Activated naive CD4-positive, alpha-beta T cell treated with anti-CD3 and anti-CD28 coated beads for 36 hours (primary cell): ENCODE measurements around the gene EIF3J. TPM values are rescaled to one million over a fixed set of nuclear protein-coding genes. Genes with fewer than 3 reads are reported as not detected.
"Not testable (repeated sequence)": the region's sequence is repeated elsewhere in the genome, so short reads cannot be mapped to it uniquely, and the experiment has no call there.

Source experiments
- CTCF ChIA-PET: fragments of 350-600 bp; sonication (Branson Sonifier 250); formaldehyde crosslinking; loops from one replicate; lab custom pipeline; 2021; ENCODE audit warnings: antibody characterized with exemption; lab: Charles Lee
- DNase-seq: peaks from one replicate; pipeline ENCODE4 v3.0.0-alpha.2; 2020
- H3K27ac Mint-ChIP-seq: one replicate; pipeline ENCODE4 v1.8.0; 2021; ENCODE audit warnings: mild to moderate bottlenecking, mixed read lengths
- H3K27me3 Mint-ChIP-seq: one replicate; pipeline ENCODE4 v1.8.0; 2021; ENCODE audit warnings: low read depth, mixed read lengths
- H3K36me3 Mint-ChIP-seq: one replicate; pipeline ENCODE4 v1.8.0; 2021; ENCODE audit warnings: low read depth, mixed read lengths
- H3K4me1 Mint-ChIP-seq: one replicate; pipeline ENCODE4 v1.8.0; 2021; ENCODE audit warnings: low read depth, mixed read lengths
- H3K4me3 Mint-ChIP-seq: one replicate; pipeline ENCODE4 v1.8.0; 2021; ENCODE audit warnings: mild to moderate bottlenecking, moderate library complexity, mixed read lengths
- H3K9me3 Mint-ChIP-seq: one replicate; pipeline ENCODE4 v1.8.0; 2021; ENCODE audit warnings: mixed read lengths
- intact Hi-C: fragments of 100-400 bp; cut with micrococcal nuclease; formaldehyde crosslinking; loops from one replicate; pipeline ENCODE4 v1.15.1; 2023
- total RNA-seq, 2 experiments: library from RNA; stranded (reverse); gene quantifications; one replicate each; pipeline ENCODE4 v1.2.3, GENCODE V29; 2021

Gene EIF3J
- total RNA-seq, 2 experiments from 2014 or later = 75.8 to 77.9 TPM

DNA sequence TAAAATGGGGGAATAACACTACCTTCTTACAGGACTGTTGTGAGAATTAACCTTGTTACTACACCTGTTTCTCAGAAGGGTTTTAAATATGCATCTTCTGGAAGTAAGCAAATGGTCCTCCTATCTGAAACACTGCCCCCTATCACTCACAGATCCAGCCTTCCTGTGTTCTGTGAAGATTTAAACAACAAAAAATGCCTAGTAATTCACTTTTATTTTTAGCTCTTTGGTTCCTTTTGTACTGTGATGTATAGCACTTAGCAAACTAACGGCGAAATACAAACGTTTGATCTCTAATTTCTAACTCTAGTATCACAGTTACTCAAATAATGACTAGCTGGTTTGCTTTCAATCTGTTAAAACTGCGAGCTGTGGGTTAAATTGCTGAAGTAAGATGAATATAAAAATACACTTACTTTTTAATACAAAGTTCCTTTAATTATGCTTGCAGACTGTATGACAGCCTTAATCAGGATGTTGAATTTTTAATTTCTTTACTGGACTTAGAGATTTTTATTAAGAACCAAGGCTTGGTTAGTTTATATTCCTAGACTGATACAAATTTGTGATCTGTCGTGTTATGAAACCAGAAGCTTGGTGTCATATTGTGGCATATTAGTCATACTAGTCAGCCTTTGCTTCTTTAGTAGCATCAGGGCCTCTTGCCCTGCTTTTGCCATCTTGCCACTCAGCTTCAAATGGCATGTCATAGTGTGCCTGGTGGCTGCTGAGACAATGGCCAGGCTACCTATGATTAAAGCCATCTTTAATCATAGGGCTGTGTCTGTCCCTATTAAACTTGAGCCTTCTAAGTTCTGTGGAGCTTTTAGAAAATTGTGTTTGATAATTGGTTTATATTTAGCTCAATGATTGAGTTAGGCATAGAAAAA lies 9.2 kb downstream of the EIF3J start:
- peak overlapping the region; percentile 84 for H3K27ac Mint-ChIP-seq
- H3K36me3 Mint-ChIP-seq = peaks cover 35% of the 10 kb centered on the region
- DNase-seq = peak; percentile 74
- H3K27me3 Mint-ChIP-seq = no peaks in the 10 kb centered on the region
- peaks cover 59% of the 10 kb centered on the region for H3K4me1 Mint-ChIP-seq
- H3K4me3 Mint-ChIP-seq = peak overlapping the region; percentile 46
- CTCF ChIA-PET = interaction anchor here (0.5 to 2.1 kb wide), 17 partner anchors 8 to 714 kb away, joined by 3 to 6 read pairs (median 4); partner anchors contain the start of genes EIF3J, SPG11 and TRIM69
- H3K9me3 Mint-ChIP-seq = no peaks in the 10 kb centered on the region
- intact Hi-C loops = loop anchor here (1.0 to 2.0 kb wide), 8 partner anchors 9 to 243 kb away; partner anchors contain the start of genes CTDSPL2 and EIF3J

- DNase-seq, H3K27ac Mint-ChIP-seq, H3K4me3 Mint-ChIP-seq, H3K9me3 Mint-ChIP-seq, H3K27me3 Mint-ChIP-seq, intact Hi-C loops: not testable (repeated sequence)
- peaks cover 34% of the 10 kb centered on the region for H3K4me1 Mint-ChIP-seq
- peaks cover 21% of the 10 kb centered on the region for H3K36me3 Mint-ChIP-seq
- CTCF ChIA-PET = interaction anchor here (0.6 to 1.9 kb wide), 2 partner anchors 11 to 20 kb away, joined by 4 to 8 read pairs; no protein-coding TSS in a partner anchor
Measured at GRCh38 chr15:44549152-44549551, 12.2 kb downstream of the EIF3J start.

- Mint-ChIP-seq H3K4me1 (peaks cover 41% of the 10 kb centered on the region), H3K36me3 (peaks cover 28% of the 10 kb centered on the region), H3K27me3 (no peaks in the 10 kb centered on the region), H3K9me3 (no peaks in the 10 kb centered on the region), H3K27ac (no peak overlapping the region), H3K4me3 (no peak overlapping the region)
- CTCF ChIA-PET = interaction anchor here (0.6 to 1.9 kb wide), 8 partner anchors 9 to 804 kb away, joined by 3 to 8 read pairs (median 4); no protein-coding TSS in a partner anchor
- no peak for DNase-seq
- intact Hi-C loops = no loop called here
Measured at GRCh38 chr15:44550256-44550655, 13.3 kb downstream of the EIF3J start.

GRCh38 chr15:44550734-44551133 lies 13.8 kb downstream of the EIF3J start:
- Mint-ChIP-seq H3K27ac (no peak overlapping the region), H3K36me3 (peaks cover 28% of the 10 kb centered on the region), H3K4me3 (no peak overlapping the region), H3K4me1 (peaks cover 42% of the 10 kb centered on the region), H3K27me3 (no peaks in the 10 kb centered on the region), H3K9me3 (no peaks in the 10 kb centered on the region)
- CTCF ChIA-PET = interaction anchor here (1.0 to 1.9 kb wide), 2 partner anchors 13 to 23 kb away, joined by 3 to 8 read pairs; no protein-coding TSS in a partner anchor
- DNase-seq = no peak
- intact Hi-C loops = no loop called here

- H3K4me3 Mint-ChIP-seq = no peak overlapping the region
- peaks cover 34% of the 10 kb centered on the region for H3K36me3 Mint-ChIP-seq
- CTCF ChIA-PET = interaction anchor here (0.6 to 1.1 kb wide), 2 partner anchors 8 to 59 kb away, joined by 3 read pairs; no protein-coding TSS in a partner anchor
- DNase-seq = no peak
- intact Hi-C loops = no loop called here
- H3K27ac Mint-ChIP-seq = peak overlapping the region; percentile 70
- no peaks in the 10 kb centered on the region for H3K9me3 Mint-ChIP-seq
- peaks cover 30% of the 10 kb centered on the region for H3K4me1 Mint-ChIP-seq
- H3K27me3 Mint-ChIP-seq = no peaks in the 10 kb centered on the region
Measured at GRCh38 chr15:44554934-44555723, 18.2 kb downstream of the EIF3J start.

DNA sequence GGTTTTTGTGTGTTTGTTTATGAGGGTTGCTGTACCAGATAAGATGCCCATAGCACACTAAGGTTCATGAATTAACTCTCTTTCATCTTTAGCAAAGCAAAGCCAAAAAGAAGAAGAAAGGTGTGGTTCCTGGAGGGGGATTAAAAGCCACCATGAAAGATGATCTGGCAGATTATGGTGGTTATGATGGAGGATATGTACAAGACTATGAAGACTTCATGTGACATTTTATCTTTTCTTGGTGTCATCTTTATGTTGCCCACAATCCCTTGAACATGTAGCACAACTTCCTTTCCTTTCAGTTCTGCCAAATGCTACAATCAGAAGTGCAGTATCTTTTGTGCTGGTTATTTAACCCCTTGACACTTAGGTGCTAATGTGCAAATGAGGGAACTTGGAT lies 24.0 kb downstream of the EIF3J start:
- H3K9me3 Mint-ChIP-seq, DNase-seq, H3K4me3 Mint-ChIP-seq, intact Hi-C loops, H3K27me3 Mint-ChIP-seq: not testable (repeated sequence)
- Mint-ChIP-seq H3K4me1 (peaks cover 22% of the 10 kb centered on the region), H3K36me3 (peaks cover 52% of the 10 kb centered on the region), H3K27ac (peak overlapping the region; percentile 68)
- CTCF ChIA-PET = interaction anchor here (1.4 kb wide), 1 partner anchor 17 kb away, joined by 3 read pairs; no protein-coding TSS in a partner anchor

- Mint-ChIP-seq H3K9me3 (peaks cover 9% of the 10 kb centered on the region), H3K27ac (no peak overlapping the region), H3K4me1 (peaks cover 5% of the 10 kb centered on the region), H3K27me3 (no peaks in the 10 kb centered on the region), H3K4me3 (no peak overlapping the region), H3K36me3 (peaks cover 49% of the 10 kb centered on the region)
- no peak for DNase-seq
- intact Hi-C loops = no loop called here
- CTCF ChIA-PET = no interaction called here
Measured at GRCh38 chr15:44565387-44566154, 28.6 kb downstream of the EIF3J start.

GRCh38 chr15:44566155-44566540 lies 29.2 kb downstream of the EIF3J start:
- no peaks in the 10 kb centered on the region for H3K4me1 Mint-ChIP-seq
- DNase-seq = no peak
- peaks cover 44% of the 10 kb centered on the region for H3K36me3 Mint-ChIP-seq
- no peak overlapping the region for H3K27ac Mint-ChIP-seq
- intact Hi-C loops = no loop called here
- H3K27me3 Mint-ChIP-seq = no peaks in the 10 kb centered on the region
- CTCF ChIA-PET = no interaction called here
- H3K9me3 Mint-ChIP-seq = peaks cover 9% of the 10 kb centered on the region
- no peak overlapping the region for H3K4me3 Mint-ChIP-seq

DNA sequence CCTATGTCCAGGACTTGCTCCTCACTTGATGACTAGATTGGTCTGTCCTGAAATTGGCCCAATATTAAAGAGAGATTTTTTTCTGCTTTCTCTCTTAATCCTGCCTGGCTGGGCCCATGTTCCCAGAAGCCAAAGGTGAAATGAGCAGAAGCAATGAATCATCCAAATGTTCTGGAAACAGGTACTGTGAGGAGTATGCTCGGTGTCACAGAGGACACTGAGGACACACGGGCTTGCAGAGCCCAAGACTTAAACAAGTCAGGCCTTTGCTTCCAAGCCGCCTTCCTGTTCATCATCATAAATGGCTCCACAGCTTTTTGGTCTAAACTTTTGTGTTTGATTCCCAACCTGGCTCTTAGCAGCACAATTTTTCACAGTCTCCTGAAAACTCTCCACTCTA lies 31.4 kb downstream of the EIF3J start:
- CTCF ChIA-PET = interaction anchor here (1.2 kb wide), 1 partner anchor 16 kb away, joined by 4 read pairs; no protein-coding TSS in a partner anchor
- intact Hi-C loops = no loop called here
- Mint-ChIP-seq H3K27me3 (no peaks in the 10 kb centered on the region), H3K36me3 (peaks cover 44% of the 10 kb centered on the region), H3K4me1 (no peaks in the 10 kb centered on the region), H3K27ac (peak overlapping the region; percentile 18), H3K9me3 (peaks cover 9% of the 10 kb centered on the region), H3K4me3 (no peak overlapping the region)
- no peak for DNase-seq

DNA sequence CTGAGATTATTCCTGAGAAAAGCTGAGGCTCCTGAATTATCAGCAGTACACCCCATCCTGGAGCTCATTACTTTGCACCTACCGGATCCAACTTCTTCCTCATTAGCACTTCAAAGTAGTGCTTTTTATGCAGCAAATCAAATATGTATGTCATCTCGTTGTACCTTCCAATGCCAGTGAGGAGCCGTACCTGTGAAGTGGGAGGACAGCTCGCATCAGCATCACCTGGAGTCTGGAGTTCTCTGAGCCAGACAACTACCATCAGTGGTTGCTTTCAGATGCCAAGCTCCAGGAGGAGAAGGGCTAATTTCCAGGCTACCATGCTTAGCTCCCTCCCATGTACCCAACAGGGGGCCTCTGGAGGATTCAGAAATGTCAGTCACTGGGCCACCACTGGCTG lies 32.4 kb downstream of the EIF3J start:
- peaks cover 36% of the 10 kb centered on the region for H3K36me3 Mint-ChIP-seq
- DNase-seq = no peak
- H3K27me3 Mint-ChIP-seq = no peaks in the 10 kb centered on the region
- CTCF ChIA-PET = interaction anchor here (0.6 to 1.7 kb wide), 3 partner anchors 9 to 58 kb away, joined by 4 to 7 read pairs (median 5); no protein-coding TSS in a partner anchor
- intact Hi-C loops = no loop called here
- no peaks in the 10 kb centered on the region for H3K4me1 Mint-ChIP-seq
- H3K4me3 Mint-ChIP-seq = no peak overlapping the region
- no peak overlapping the region for H3K27ac Mint-ChIP-seq
- peaks cover 9% of the 10 kb centered on the region for H3K9me3 Mint-ChIP-seq

GRCh38 chr15:44570361-44570760 lies 33.4 kb downstream of the EIF3J start:
- intact Hi-C loops = loop anchor here (10.0 kb wide), 1 partner anchor 454 kb away; the partner anchor contains the start of gene SORD
- CTCF ChIA-PET = interaction anchor here (1.4 to 1.7 kb wide), 2 partner anchors 8 to 10 kb away, joined by 5 read pairs; no protein-coding TSS in a partner anchor
- Mint-ChIP-seq H3K27me3 (no peaks in the 10 kb centered on the region), H3K9me3 (peaks cover 2% of the 10 kb centered on the region), H3K36me3 (peaks cover 29% of the 10 kb centered on the region), H3K4me1 (no peaks in the 10 kb centered on the region), H3K4me3 (no peak overlapping the region), H3K27ac (no peak overlapping the region)
- no peak for DNase-seq
